ENCODE data around the gene RHEB.

The RHEB gene

GRCh38 chr7:151448261-151449252, 71.1 kb downstream of the RHEB start:
- DNase-seq (ENCODE audit: low spot score): peak; percentile 66

- no peak for DNase-seq (ENCODE audit: low spot score)
Observed at GRCh38 chr7:151447901-151448260, 71.8 kb downstream of the RHEB start.

DNA sequence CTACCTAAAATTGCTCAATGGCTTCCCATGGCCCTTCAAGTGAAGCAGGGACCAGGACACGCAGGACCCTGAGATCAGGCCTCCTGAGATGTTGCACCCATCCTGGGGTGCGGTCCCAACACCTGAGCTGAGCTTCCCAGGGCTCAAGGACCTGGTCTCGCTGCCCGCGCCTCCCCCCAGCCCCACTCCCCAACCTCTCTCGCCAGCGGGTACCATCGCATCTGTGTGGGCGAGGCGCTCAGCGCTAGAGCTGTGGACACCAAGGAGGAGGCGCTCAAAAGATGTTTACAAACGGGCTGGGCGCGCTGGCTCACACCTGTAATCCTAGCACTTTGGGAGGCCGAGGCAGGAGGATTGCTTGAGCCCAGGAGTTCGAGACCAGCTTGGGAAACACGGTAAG, 72.4 kb downstream of the RHEB start:
- no peak for DNase-seq (ENCODE audit: low spot score)

DNA sequence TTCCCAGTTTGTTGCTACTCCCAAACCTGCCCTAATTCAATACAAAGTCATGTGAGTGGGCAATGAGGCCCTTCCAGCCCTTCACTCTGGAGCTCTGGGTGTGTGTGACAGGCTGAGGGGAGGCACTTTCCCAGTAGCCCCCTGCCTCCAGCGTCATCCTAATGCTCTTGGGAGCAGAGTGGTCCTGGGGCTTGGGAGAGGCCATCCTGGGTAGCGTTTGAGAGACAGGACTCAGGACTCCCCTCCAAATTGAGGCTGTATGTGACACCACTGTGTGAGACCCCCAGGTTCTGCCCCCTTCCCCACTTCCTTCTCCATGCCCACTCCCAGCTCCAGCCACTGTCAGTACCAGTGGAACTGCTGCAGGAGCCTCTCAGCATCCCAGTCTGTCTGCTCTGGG, 73.3 kb downstream of the RHEB start:
- no peak for DNase-seq (ENCODE audit: low spot score)

DNA sequence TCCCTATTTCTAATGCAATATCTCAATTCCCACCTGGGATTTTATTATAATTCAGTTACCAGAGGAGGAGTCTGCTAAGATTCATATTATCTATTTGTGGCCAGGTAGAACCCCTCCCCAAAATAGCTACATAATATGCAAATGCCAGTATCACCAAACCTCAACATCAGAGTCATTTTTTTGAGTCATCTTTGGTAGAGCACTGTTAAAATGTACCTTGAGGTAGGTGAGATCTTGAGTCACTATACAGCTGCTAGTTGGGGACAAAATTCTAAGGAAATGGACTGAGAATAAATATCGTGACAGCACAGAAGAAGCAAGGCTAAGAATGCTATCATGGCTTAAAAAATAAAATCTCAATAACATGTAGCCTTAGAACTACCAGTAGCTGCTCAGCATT, 75.1 kb downstream of the RHEB start:
- DNase-seq (ENCODE audit: low spot score): no peak

DNA sequence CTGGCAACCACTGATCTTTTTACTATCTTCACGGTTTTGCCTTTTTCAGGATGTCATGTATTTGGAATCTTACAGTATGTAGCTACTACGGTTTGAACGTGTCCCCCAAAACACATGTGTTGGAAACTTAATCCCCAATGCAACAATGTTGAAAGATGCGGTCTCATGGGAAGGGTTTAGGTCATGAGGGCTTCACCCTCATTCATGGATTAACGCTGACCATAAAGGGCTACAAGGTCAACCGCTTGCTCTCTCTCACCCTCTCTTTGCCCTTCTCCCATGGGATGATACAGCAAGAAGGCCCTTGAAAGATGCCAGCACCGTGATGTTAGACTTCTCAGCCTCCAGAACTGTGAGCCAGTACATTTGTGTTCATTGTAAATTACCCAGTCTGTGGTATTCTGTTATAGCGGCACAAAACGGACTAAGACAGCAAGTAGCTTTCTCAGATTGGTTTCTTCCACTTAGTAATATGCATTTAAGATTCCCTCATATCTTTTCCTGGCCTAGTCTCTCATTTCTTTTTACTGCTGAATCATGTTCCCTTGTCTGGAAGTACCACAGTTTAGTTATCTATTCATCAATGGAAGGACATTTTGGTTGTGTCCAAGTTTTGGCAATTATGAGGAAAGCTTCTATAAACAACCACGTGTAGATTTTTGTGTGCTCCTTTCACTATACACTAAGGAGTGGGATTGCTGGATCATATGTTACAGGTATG, 76.8 kb downstream of the RHEB start:
- DNase-seq (ENCODE audit: low spot score): no peak

DNA sequence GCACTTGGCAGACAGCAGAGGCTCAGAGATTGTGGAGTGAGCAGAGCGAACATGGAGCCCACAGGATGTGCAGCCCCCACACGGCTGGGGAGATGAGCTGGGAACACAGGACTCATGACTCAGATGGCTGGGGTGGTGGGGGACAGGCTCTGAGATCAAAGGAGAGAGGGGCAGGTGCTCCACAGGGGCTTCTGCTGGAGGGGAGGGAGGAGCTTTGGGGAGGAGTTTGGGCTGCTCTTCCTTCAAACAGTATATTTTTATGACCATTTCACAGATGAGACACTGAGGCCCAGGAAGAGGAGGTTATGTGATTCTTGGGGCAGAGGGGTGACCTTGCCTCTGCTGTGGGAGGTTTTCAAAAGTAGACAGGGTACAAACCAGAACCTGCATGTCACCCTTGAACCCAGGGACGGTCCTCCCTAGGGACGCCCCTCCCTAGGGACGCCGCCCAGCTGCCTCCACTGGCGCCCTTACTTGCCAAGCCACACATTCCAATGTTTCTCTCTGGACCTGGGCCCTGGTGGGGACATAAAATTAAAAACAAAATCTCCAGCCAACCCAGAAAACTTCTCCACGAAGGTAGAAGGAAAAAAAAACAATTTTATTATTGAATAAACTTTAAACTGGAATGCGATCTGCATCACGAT, 78.8 kb downstream of the RHEB start:
- no peak for DNase-seq (ENCODE audit: low spot score)

DNA sequence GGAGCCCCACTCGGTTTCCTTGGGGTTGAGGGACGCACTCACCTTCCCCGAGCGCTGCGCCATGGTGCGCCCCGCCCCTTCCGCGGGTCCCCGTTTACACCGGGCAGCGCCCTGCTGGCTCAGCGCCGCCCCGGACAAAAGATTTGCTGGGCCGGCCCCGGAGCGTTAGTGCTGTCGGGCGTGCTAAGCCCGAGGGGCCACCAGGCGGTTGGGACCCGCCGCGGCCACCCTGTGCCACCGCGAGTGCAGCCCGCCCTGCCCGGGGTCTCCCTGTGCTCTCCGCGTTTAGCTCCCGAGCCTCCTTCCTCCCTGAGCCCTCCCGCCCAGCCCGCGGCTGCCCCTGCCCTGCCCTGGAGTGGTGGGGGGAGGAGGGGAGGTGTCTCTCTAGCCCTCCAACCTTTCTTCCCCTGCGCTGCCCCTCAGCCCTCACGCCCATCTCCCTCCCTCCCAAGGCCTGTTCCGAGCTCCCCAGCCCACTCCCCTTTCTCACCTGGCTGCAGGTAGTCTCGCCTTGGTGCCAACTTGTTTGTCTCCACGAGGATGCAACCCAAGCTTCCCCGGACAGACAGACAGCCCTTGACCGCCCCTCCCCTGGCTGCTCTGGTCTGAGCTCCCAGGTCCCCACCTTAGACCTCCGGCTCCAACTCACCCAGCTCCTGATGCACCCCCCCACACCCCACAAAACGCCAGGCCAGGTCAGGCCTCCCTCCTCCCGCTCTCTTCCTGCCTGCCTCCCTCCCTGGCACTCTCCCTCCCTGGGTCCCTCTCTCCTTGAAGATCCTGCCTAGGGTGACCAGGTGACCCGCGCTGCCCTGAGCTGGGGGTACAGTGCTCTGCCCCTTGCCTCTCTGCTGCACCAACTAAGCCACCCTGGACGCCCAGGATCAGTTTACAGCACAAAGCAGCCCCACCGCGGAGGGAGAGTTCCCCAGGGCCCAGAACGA, 79.6 kb downstream of the RHEB start, which contains the start of gene CRYGN:
CRYGN (minus strand) TSS at position 287 of the 944 bp plus-strand sequence; CDS start at position 63, 224 bp downstream.
- DNase-seq (ENCODE audit: low spot score): no peak

- no peak for DNase-seq (ENCODE audit: low spot score)
Observed at GRCh38 chr7:151438864-151439601, 80.7 kb downstream of the RHEB start.

DNA sequence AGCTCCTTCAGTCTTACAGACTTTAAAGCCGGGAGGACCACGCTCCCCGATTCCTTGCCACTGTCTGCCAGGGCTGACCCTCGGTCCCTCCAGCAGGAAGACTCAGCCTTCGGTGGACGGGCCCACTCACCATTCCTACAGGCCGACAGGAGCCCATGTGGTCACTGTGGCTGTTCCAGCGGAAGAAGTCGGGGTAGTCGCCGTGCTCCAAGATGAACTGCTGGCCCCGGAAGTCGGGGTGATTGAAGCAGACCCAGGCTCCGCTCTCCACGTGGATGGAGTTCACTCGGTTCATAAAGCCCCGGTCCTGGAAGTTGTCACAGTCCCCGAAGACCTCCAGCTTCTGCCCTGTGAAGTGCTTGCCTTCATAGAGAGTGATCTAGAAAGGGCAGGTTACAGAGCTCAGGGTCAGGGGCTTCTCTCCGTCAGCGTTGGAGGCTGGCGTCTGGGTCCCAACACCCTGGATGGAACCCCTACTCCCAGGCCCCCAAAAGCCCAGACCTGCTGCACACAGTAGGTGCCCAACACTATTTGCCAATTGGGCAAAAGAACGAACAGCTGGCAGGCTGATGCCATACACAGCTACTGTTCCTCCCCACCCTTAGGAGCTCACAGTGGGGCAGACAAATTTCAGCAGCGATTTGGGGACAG, 81.7 kb downstream of the RHEB start:
- no peak for DNase-seq (ENCODE audit: low spot score)

GRCh38 chr7:151437159-151437553, 82.5 kb downstream of the RHEB start:
- no peak for DNase-seq (ENCODE audit: low spot score)

GRCh38 chr7:151436446-151437158, 83.1 kb downstream of the RHEB start:
- DNase-seq (ENCODE audit: low spot score): no peak

- DNase-seq (ENCODE audit: low spot score): no peak
Observed at GRCh38 chr7:151435971-151436370, 83.7 kb downstream of the RHEB start.

DNA sequence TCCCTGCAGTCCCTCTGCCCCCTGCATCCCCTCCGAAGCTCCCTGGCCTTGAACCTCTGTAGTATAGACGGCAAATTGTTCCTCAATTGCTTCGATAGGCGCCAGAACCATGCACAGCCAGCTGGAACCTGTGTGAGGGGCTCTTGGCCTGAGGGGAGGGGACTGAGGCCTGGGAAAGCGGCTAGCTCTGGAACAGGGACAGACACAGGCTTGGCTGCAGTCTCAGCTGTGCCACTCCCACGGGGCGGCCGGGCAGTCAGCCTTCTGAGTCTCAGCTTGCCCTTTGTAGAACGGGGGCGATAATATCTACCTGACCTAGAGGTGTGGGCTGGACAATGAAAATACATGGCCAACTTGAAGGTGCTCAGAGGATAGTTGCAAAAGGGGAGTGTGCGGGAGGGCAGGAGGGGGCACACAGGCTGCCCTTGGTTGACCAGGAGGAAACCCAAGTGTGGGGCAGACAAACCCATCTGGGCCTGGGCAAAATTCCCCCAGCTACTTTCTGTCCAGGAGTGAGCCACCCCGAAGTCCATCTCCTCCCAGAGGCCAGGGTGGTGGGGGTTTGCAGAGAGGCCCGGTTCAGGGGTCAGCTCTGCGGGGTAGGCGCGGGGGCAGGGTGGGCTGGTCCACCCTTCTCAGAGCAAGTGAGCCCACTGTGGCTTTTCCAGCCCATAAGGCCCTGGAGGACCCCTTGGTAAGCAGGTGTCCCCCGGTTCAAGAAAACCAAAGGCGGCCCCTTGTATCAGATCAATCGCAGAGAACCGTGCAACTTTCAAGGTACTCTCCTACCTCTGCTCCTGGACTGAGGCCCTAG, 84.4 kb downstream of the RHEB start:
- no peak for DNase-seq (ENCODE audit: low spot score)

DNA sequence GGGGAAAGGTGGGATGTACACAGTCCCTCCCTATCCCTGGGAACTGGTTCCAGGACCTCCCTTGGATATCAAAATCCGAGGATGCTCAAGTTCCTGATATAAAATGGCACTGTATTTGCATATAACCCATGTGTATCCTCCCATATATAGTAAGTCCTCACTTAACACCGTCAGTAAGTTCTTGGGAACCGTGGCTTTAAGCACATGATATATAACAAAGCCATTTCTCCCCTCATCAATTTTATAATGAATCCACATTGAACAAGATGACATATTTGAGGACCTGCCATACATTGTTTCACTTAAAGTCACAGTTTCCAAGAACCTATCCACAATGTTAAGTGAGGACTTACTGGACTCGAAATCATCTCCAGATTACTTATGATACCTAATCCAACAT, 85.1 kb downstream of the RHEB start:
- no peak for DNase-seq (ENCODE audit: low spot score)

DNA sequence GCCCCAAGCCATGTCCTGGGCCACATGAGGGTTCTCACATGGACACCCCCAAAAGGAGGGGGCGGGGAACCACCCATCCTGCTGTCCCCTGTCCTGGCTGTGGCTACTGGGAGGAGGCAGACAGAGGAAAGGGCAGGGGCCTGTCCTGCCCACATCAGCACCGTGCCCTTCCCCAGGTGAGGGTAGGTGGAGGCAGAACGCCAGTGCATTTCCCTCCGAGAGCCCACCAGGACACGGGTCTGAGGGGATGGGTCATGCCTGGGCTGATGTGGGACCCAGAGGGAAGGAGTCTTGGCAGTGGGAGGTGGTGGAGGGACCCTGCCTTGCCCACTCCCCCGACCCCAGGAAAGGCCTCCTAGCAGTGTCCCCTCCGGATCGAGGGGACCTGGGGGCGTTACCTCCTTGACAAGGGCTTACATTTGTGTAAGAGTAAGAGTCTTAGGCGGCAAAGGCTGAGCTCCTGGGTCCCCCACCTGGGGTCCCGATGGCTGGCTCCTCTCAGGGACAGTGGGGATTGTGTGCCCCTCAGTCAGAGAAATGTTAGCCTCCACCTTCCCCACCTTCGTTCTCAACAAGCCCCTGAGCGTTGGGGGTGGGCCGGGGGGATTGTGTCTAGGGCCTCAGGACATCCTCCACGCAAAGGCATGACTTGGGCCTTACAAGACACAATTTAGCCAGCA, 85.8 kb downstream of the RHEB start:
- no peak for DNase-seq (ENCODE audit: low spot score)

GRCh38 chr7:151432658-151433521, 86.8 kb downstream of the RHEB start:
- DNase-seq (ENCODE audit: low spot score): peak; percentile 29
